OCI-LY7 (cell line): ENCODE data around the gene ALG9.

Source experiments
- EZH2phosphoT487 ChIP-seq: fragments of 200-600 bp; sonication (generic); IDR thresholded peaks from 2 replicates; pipeline ENCODE4 v1.6.1; 2018; ENCODE audit warnings: low read depth, borderline replicate concordance, mild to moderate bottlenecking, mixed run types, antibody characterized with exemption, low read length, moderate library complexity, mixed read lengths
- TF ChIP-seq, protein P1 (sequence below): fragments of 200-600 bp; sonication (generic); conservative IDR thresholded peaks from 2 replicates; pipeline ENCODE4 v1.5.1; 2014; ENCODE audit warnings: mild to moderate bottlenecking, antibody characterized with exemption, low read length, moderate library complexity, mixed read lengths

DNA sequence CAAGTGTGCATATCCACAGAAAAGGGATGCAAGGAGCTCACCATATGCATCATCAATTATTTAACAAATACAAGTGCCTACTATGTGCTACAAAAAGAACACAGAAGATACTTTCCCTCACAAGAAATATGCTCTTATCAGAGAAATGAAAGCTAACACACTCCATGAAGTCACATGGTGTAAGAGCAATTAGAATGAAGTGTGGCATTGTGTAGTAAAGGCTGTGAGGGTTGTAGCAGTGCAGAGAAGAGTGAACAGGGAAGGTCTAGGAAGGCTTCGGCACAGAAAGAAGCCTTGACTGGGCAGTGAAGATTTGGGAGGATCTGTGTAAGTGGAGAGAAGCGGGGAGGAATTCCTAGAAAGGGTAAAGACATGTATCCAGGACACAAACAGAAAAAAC, 127.7 kb downstream of the ALG9 start:
- TF ChIP-seq, protein P1, sequence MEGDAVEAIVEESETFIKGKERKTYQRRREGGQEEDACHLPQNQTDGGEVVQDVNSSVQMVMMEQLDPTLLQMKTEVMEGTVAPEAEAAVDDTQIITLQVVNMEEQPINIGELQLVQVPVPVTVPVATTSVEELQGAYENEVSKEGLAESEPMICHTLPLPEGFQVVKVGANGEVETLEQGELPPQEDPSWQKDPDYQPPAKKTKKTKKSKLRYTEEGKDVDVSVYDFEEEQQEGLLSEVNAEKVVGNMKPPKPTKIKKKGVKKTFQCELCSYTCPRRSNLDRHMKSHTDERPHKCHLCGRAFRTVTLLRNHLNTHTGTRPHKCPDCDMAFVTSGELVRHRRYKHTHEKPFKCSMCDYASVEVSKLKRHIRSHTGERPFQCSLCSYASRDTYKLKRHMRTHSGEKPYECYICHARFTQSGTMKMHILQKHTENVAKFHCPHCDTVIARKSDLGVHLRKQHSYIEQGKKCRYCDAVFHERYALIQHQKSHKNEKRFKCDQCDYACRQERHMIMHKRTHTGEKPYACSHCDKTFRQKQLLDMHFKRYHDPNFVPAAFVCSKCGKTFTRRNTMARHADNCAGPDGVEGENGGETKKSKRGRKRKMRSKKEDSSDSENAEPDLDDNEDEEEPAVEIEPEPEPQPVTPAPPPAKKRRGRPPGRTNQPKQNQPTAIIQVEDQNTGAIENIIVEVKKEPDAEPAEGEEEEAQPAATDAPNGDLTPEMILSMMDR, result no peak
- TF ChIP-seq EZH2phosphoT487, result no peak
